Upper lobe of right lung (tissue), 1 donor: ENCODE data around the gene PA2G4. TPM values are rescaled to one million over a fixed set of nuclear protein-coding genes. Genes with fewer than 3 reads are reported as not detected.
"Not testable (repeated sequence)": the region's sequence is repeated elsewhere in the genome, so short reads cannot be mapped to it uniquely, and the experiment has no call there.

Source experiments
- ATAC-seq: fragments of 200-7000 bp; cut with Tn5 transposase; one replicate; pipeline ENCODE4 v1.9.1; 2020; ENCODE audit warnings: mild to moderate bottlenecking, moderate library complexity
- DNase-seq: peaks from one replicate; pipeline ENCODE4 v3.0.0-alpha.2; 2020
- H3K27ac ChIP-seq: fragments of 200-600 bp; one replicate; pipeline ENCODE4 v1.8.0; 2022
- H3K27me3 ChIP-seq: fragments of 200-600 bp; one replicate; pipeline ENCODE4 v1.8.0; 2022; ENCODE audit warnings: mild to moderate bottlenecking
- H3K36me3 ChIP-seq: fragments of 200-600 bp; one replicate; pipeline ENCODE4 v1.8.0; 2022
- H3K4me1 ChIP-seq: fragments of 200-600 bp; one replicate; pipeline ENCODE4 v1.8.0; 2022
- H3K4me3 ChIP-seq: fragments of 200-600 bp; one replicate; pipeline ENCODE4 v1.8.0; 2022; ENCODE audit warnings: mild to moderate bottlenecking
- H3K9me3 ChIP-seq: fragments of 200-600 bp; one replicate; pipeline ENCODE4 v1.8.0; 2022
- CTCF ChIP-seq: fragments of 200-600 bp; IDR thresholded peaks from one replicate; pipeline ENCODE4 v1.8.0; 2022; ENCODE audit warnings: antibody characterized with exemption
- intact Hi-C: fragments of 100-400 bp; cut with DNase I; formaldehyde crosslinking; loops from one replicate; pipeline ENCODE4 v1.11.0; 2022
- total RNA-seq: library from RNA; stranded (reverse); fragmentation: NEBNext Ultra II Directional; extraction: Animal tissue kit (Norgen Biotek cat#: 25700); gene quantifications from one replicate; pipeline ENCODE4 v1.2.1, GENCODE V29; 2021
- donor health status: DM: no; HTN: yes; CAD: no; lungs with severe emphysema.

The PA2G4 gene
- total RNA-seq, 1 donor from 2014 or later = 71.4 TPM

- no peak for TF ChIP-seq CTCF
- H3K27me3 ChIP-seq = no peaks in the 10 kb centered on the region
- H3K4me3 ChIP-seq = no peak overlapping the region
Measured at GRCh38 chr12:56074396-56074795, 30.0 kb upstream of the PA2G4 start.

GRCh38 chr12:56077966-56078365 lies 26.4 kb upstream of the PA2G4 start:
- H3K36me3 ChIP-seq, H3K4me1 ChIP-seq, intact Hi-C loops, H3K4me3 ChIP-seq, DNase-seq, H3K9me3 ChIP-seq, ATAC-seq, H3K27ac ChIP-seq: not testable (repeated sequence)
- peaks cover 12% of the 10 kb centered on the region for H3K27me3 ChIP-seq

More at GRCh38 chr12:56074396-56074795, 30.0 kb upstream of the PA2G4 start:
- no peak overlapping the region for H3K27ac ChIP-seq
- intact Hi-C loops = no loop called here
- no peaks in the 10 kb centered on the region for H3K9me3 ChIP-seq
- DNase-seq = no peak
- ATAC-seq = no peak
- no peaks in the 10 kb centered on the region for H3K36me3 ChIP-seq
- H3K4me1 ChIP-seq = no peaks in the 10 kb centered on the region

- peak overlapping the region; percentile 74 for H3K27ac ChIP-seq
- intact Hi-C loops = no loop called here
- DNase-seq = no peak
- no peak for ATAC-seq
- peaks cover 5% of the 10 kb centered on the region for H3K4me1 ChIP-seq
- H3K36me3 ChIP-seq = no peaks in the 10 kb centered on the region
- H3K27me3 ChIP-seq = peaks cover 12% of the 10 kb centered on the region
- H3K4me3 ChIP-seq = no peak overlapping the region
- TF ChIP-seq CTCF = no peak
- H3K9me3 ChIP-seq = no peaks in the 10 kb centered on the region
Measured at GRCh38 chr12:56078427-56078826, 25.9 kb upstream of the PA2G4 start.

- intact Hi-C loops = no loop called here
- Histone ChIP-seq H3K27ac (peak overlapping the region; percentile 74), H3K4me3 (peak overlapping the region; percentile 59), H3K36me3 (no peaks in the 10 kb centered on the region), H3K4me1 (peaks cover 5% of the 10 kb centered on the region), H3K9me3 (no peaks in the 10 kb centered on the region), H3K27me3 (peaks cover 12% of the 10 kb centered on the region)
- TF ChIP-seq CTCF = peak; percentile 78
- DNase-seq = peak; percentile 97
- ATAC-seq = peak; percentile 89
Measured at GRCh38 chr12:56078931-56079722, 25.2 kb upstream of the PA2G4 start.

- H3K9me3 ChIP-seq = no peaks in the 10 kb centered on the region
- peak within 1 kb of the TSS; percentile 59 for H3K4me3 ChIP-seq
- no peak for TF ChIP-seq CTCF
- DNase-seq = peak; percentile 94
- peak within 1 kb of the TSS; percentile 74 for H3K27ac ChIP-seq
- peaks cover 12% of the 10 kb centered on the region for H3K27me3 ChIP-seq
- no peaks in the 10 kb centered on the region for H3K36me3 ChIP-seq
- intact Hi-C loops = no loop called here
- peaks cover 5% of the 10 kb centered on the region for H3K4me1 ChIP-seq
- ATAC-seq = peak; percentile 90
Measured at GRCh38 chr12:56079723-56080555, 24.4 kb upstream of the PA2G4 start, which contains the start of gene ERBB3. ERBB3 (plus strand) TSS chr12:56080165; CDS start chr12:56080301, 136 bp downstream.
